CD4-positive, alpha-beta T cell treated with Interleukin-12 subunit alpha and Interleukin-12 subunit beta, for 1 hour (primary cell): Measurements from ENCODE around the gene GDE1.

Experiments used
- DNase-seq: peaks from one replicate; pipeline ENCODE4 v3.0.0-alpha.2; 2020

Gene GDE1

GRCh38 chr16:19485611-19486010 is 36.3 kb downstream of the GDE1 start:
- DNase-seq: no peak

GRCh38 chr16:19484096-19484495 is 37.8 kb downstream of the GDE1 start:
- DNase-seq: no peak

- DNase-seq: no peak
These were observed 39.6 kb downstream of the GDE1 start for GRCh38 chr16:19482291-19482690.

- DNase-seq: no peak
These were observed 40.1 kb downstream of the GDE1 start for GRCh38 chr16:19481769-19482168.

GRCh38 chr16:19481296-19481695 is 40.6 kb downstream of the GDE1 start:
- DNase-seq: no peak

GRCh38 chr16:19479302-19479721 is 42.6 kb downstream of the GDE1 start:
- DNase-seq: no peak

- no peak for DNase-seq
These were observed 43.4 kb downstream of the GDE1 start for GRCh38 chr16:19478505-19478904.

- DNase-seq: no peak
These were observed 47.3 kb downstream of the GDE1 start for GRCh38 chr16:19474617-19475016.

GRCh38 chr16:19472482-19472881 is 49.4 kb downstream of the GDE1 start:
- DNase-seq: no peak

- no peak for DNase-seq
These were observed 53.6 kb downstream of the GDE1 start for GRCh38 chr16:19468300-19468699.

- no peak for DNase-seq
These were observed 58.2 kb downstream of the GDE1 start for GRCh38 chr16:19463468-19464315.

GRCh38 chr16:19460397-19460796 is 61.5 kb downstream of the GDE1 start:
- no peak for DNase-seq

- no peak for DNase-seq
These were observed 63.0 kb downstream of the GDE1 start for GRCh38 chr16:19458722-19459379.
